Stimulated activated CD4-positive, alpha-beta T cell treated with anti-CD3 and anti-CD28 coated beads, Interleukin-1b, Interleukin-23, amount 100 ng/mL, for 1 hour (primary cell): ENCODE data around the gene KLHDC9.

Experiments
- DNase-seq, 2 donors: peaks; one replicate each; pipeline ENCODE4 v3.0.0-alpha.2; 2020; ENCODE audit warnings: low read depth in 2 of 2

The KLHDC9 gene

GRCh38 chr1:161132410-161133219 is 34.5 kb downstream of the KLHDC9 start, which contains the start of gene DEDD:
TSS of gene DEDD (minus strand) at chr1:161132667. CDS start at chr1:161124462, 8,205 bp downstream.
- peak; percentile 78 to 79 for DNase-seq

- DNase-seq = no peak
Measured at GRCh38 chr1:161133220-161133740, 35.1 kb downstream of the KLHDC9 start.

- no peak for DNase-seq
Measured at GRCh38 chr1:161137881-161138280, 39.7 kb downstream of the KLHDC9 start.

- no peak for DNase-seq
Measured at GRCh38 chr1:161138431-161138830, 40.3 kb downstream of the KLHDC9 start.

DNA sequence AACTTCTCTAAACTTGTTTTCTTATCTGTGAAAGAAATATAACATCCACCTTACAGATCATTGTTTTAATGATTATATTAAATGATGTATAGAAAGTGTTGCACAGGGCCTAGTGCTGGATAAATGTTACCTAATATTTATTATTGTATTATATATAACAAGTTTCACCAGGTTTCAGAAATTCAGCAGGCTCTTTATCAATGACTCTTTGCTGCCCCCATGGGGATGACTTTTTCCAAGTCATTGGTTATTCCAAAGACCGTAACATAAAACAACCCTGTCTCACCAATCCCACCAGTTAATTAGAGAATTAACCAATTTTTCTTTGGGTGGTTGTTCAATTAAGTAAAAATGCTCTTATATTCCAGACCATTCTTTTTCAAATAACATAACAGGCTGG is 41.6 kb downstream of the KLHDC9 start:
- no peak for DNase-seq

DNA sequence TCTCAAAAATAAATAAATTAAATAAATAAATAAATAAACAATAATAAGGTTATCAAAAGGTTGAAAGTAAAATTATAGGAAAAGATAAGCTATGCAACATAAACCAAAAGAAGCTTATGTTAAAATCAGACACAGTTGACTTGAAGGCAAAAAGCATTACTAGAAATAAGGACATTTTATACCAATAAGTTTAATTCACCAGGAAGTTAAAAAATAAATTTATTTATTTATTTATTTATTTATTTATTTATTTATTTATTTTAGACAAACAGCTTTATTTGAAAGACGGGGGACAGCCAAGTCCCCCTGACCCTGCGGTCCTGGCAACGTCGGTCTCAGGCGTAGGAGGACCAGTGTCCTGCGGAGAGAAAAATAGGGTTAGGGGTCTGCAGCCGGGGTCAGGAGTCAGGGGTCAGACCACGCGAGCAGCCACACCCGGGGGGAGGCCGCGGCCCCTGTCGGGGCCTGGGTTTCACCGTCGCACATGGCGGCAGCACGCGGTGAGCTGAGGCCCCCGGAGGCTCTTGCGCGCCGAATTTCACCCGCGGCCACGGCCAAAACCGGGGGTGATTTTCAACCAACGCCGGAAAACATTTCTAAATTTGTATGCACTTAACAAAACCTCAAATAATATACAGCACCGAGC is 42.7 kb downstream of the KLHDC9 start:
- DNase-seq = no peak

DNA sequence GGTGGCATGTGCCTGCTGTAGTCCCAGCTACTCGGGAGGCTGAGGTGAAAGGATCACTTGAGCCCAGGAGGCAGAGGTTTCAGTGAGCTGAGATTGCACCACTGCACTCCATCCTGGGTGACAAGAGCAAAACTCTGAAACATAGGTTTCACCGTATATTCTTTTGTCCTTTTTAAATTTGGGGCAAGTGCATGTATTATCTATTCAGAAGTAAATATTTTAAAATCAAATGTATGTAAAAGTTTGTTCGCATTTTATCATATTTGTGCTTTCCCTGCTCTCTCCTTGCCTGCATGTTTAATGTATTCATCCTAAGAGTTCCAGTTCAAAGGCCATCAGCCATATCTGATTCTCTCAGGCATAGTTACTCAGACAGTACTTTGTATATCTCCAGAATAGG is 47.7 kb downstream of the KLHDC9 start:
- DNase-seq = no peak
